K562 (cell line): ENCODE results near the gene ARHGAP26. TPM values are rescaled to one million over a fixed set of nuclear protein-coding genes. Genes with fewer than 3 reads are reported as not detected.

Source experiments
- ATAC-seq: fragments of 200-7000 bp; cut with Tn5 transposase; 3 replicates; pipeline ENCODE4 v1.9.1; 2020; ENCODE audit warnings: moderate library complexity
- BruUV-seq: library from RNA; stranded (reverse); fragments of 400-500 nt; replicated peaks from 2 replicates; lab custom pipeline; 2021; lab: Mats Ljungman, UMichigan
- CTCF ChIA-PET: fragments of 300-600 bp; formaldehyde crosslinking; extraction: SDS; loops from one replicate; lab custom pipeline; 2021; ENCODE audit warnings: low intra/inter-chr PET ratio; lab: Yijun Ruan, JAX
- POLR2A ChIA-PET: fragments of 300-600, 350-650 bp; sonication (Branson Sonifier 250); formaldehyde crosslinking; extraction: SDS; loops from one replicate; lab custom pipeline; 2021; ENCODE audit warnings: antibody characterized with exemption, inconsistent platforms; lab: Yijun Ruan, JAX
- DNase-seq, 4 experiments: peaks; one replicate each; pipeline versions ENCODE4 v3.0.0 to v3.0.0-alpha.2; 2011 to 2018; ENCODE audit warnings: low spot score in 3 of 4, mixed read lengths in 3 of 4; ENCODE audit errors: extremely low read depth in 1 of 4
- FAIRE-seq: peaks from 2 replicates; lab custom pipeline; 2011; peaks lifted over from hg19 to GRCh38; lab: Jason Lieb, UNC
- H2AFZ ChIP-seq: 2 replicates; pipeline ENCODE4 v1.6.0; 2011; ENCODE audit warnings: low read depth, low read length, control low read depth, inconsistent platforms
- H3K27ac ChIP-seq: fragments of 200-600 bp; 3 replicates; pipeline ENCODE4 v1.8.0; 2011; ENCODE audit warnings: low read depth, mild to moderate bottlenecking, control low read depth, inconsistent platforms, low read length, moderate library complexity, mixed read lengths; ENCODE audit errors: extremely low read depth
- H3K27me3 ChIP-seq, 2 experiments: fragments of 300-600 bp in 1 of 2; 2 replicates in 1 of 2; 3 replicates in 1 of 2; pipeline versions ENCODE4 v1.6.0 to v1.8.0; 2011; ENCODE audit warnings: inconsistent platforms in 2 of 2, low read length in 2 of 2, mild to moderate bottlenecking in 1 of 2, mixed read lengths in 1 of 2, moderate library complexity in 1 of 2; ENCODE audit not compliant: control insufficient read depth in 2 of 2, insufficient read depth in 2 of 2
- H3K36me3 ChIP-seq: fragments of 300-600 bp; 3 replicates; pipeline ENCODE4 v1.8.0; 2011; ENCODE audit warnings: mild to moderate bottlenecking, low read length, inconsistent platforms; ENCODE audit not compliant: control insufficient read depth, insufficient read depth
- H3K4me1 ChIP-seq, 2 experiments: fragments of 200-600 bp in 1 of 2; replicated peaks in 1 of 2; 2 replicates in 1 of 2; 3 replicates in 1 of 2; pipeline versions ENCODE4 v1.5.1 to v1.8.0; 2011; ENCODE audit warnings: inconsistent platforms in 2 of 2, low read length in 2 of 2, mild to moderate bottlenecking in 1 of 2, mixed read lengths in 1 of 2, moderate library complexity in 1 of 2; ENCODE audit not compliant: control insufficient read depth in 2 of 2, insufficient read depth in 2 of 2
- H3K4me2 ChIP-seq: 2 replicates; pipeline ENCODE4 v1.6.1; 2011; ENCODE audit warnings: low read length, control low read depth, inconsistent platforms, mixed read lengths; ENCODE audit not compliant: insufficient read depth
- H3K4me3 ChIP-seq: fragments of 200-600 bp; sonication (generic), shearing (Covaris generic); 2 replicates; pipeline ENCODE4 v1.5.1; 2016; ENCODE audit warnings: control low read depth, inconsistent platforms
- H3K79me2 ChIP-seq: fragments of 200-600 bp; 3 replicates; pipeline ENCODE4 v1.8.0; 2011; ENCODE audit warnings: low read length, inconsistent platforms; ENCODE audit not compliant: control insufficient read depth, insufficient read depth
- H3K9ac ChIP-seq, 2 experiments: 2 replicates each; pipeline versions ENCODE4 v1.6.0 to v1.6.1; 2011; ENCODE audit warnings: low read depth in 2 of 2, low read length in 2 of 2, control low read depth in 1 of 2, inconsistent platforms in 1 of 2, mild to moderate bottlenecking in 1 of 2, mixed read lengths in 1 of 2; ENCODE audit not compliant: insufficient read depth in 1 of 2
- H3K9me1 ChIP-seq: one replicate; pipeline ENCODE4 v1.6.0; 2011; ENCODE audit warnings: inconsistent platforms, mild to moderate bottlenecking, low read length, moderate library complexity; ENCODE audit not compliant: control insufficient read depth, insufficient read depth
- H3K9me3 ChIP-seq: replicated peaks from 2 replicates; pipeline ENCODE4 v1.5.1; 2011; ENCODE audit warnings: low read depth, low read length, inconsistent platforms; ENCODE audit not compliant: control insufficient read depth, insufficient read depth
- H4K20me1 ChIP-seq: replicated peaks from 2 replicates; pipeline ENCODE4 v1.6.1; 2011; ENCODE audit warnings: low read length, inconsistent platforms, mixed read lengths; ENCODE audit not compliant: control insufficient read depth, insufficient read depth
- AFF1 ChIP-seq, 2 experiments: fragments of 450-650 bp; IDR thresholded peaks; 2 replicates each; pipeline ENCODE4 v1.6.1; 2018; ENCODE audit warnings: mild to moderate bottlenecking in 2 of 2, low read depth in 1 of 2; ENCODE audit not compliant: partially characterized antibody in 2 of 2
- CBX5 ChIP-seq: IDR thresholded peaks from 2 replicates; pipeline ENCODE4 v1.6.1; 2014; ENCODE audit warnings: low read depth, borderline replicate concordance
- CREB3 ChIP-seq: fragments of 450-650 bp; conservative IDR thresholded peaks from 2 replicates; pipeline ENCODE4 v1.6.1; 2016; ENCODE audit warnings: missing genetic modification characterization, low read depth, mild to moderate bottlenecking, missing compliant biosample characterization, moderate library complexity
- CREB3L1 ChIP-seq: fragments of 450-650 bp; IDR thresholded peaks from 2 replicates; pipeline ENCODE4 v1.6.1; 2014; ENCODE audit warnings: low read depth, mild to moderate bottlenecking, moderate library complexity, borderline replicate concordance
- ELF1 ChIP-seq: fragments of 200-800 bp; sonication (Bioruptor generic); IDR thresholded peaks from 2 replicates; pipeline ENCODE4 v1.6.1; 2016; ENCODE audit warnings: missing genetic modification characterization, missing compliant biosample characterization
- FOXP1 ChIP-seq: sonication (generic); formaldehyde crosslinking; IDR thresholded peaks from 2 replicates; pipeline ENCODE4 v1.8.0; 2022; ENCODE audit warnings: mild to moderate bottlenecking, missing genetic modification reagents
- GABPB1 ChIP-seq: sonication (generic); formaldehyde crosslinking; IDR thresholded peaks from 2 replicates; pipeline ENCODE4 v1.8.0; 2022; ENCODE audit warnings: mild to moderate bottlenecking, missing genetic modification reagents
- MEF2D ChIP-seq: conservative IDR thresholded peaks from 2 replicates; pipeline ENCODE4 v1.6.1; 2016; ENCODE audit warnings: low read depth, missing genetic modification characterization, missing compliant biosample characterization
- PML ChIP-seq: IDR thresholded peaks from 2 replicates; pipeline ENCODE4 v1.6.1; 2012; ENCODE audit warnings: low read length, inconsistent platforms
- ZBTB12 ChIP-seq: fragments of 250-450 bp; sonication (Bioruptor Pico); IDR thresholded peaks from 2 replicates; pipeline ENCODE4 v1.4.0; 2020
- ZNF197 ChIP-seq: fragments of 200-800 bp; sonication (Bioruptor generic); IDR thresholded peaks from 2 replicates; pipeline ENCODE4 v1.6.1; 2016; ENCODE audit warnings: low read depth, missing genetic modification characterization, missing compliant biosample characterization
- ZNF217 ChIP-seq: sonication (generic); formaldehyde crosslinking; IDR thresholded peaks from 2 replicates; pipeline ENCODE4 v1.8.0; 2022; ENCODE audit warnings: mild to moderate bottlenecking, missing genetic modification reagents
- ZNF444 ChIP-seq: fragments of 250-450 bp; sonication (Bioruptor Pico); IDR thresholded peaks from 2 replicates; pipeline ENCODE4 v1.4.0; 2020; ENCODE audit warnings: mild to moderate bottlenecking, moderate library complexity
- ZNF76 ChIP-seq: fragments of 250-450 bp; sonication (Bioruptor Pico); IDR thresholded peaks from 2 replicates; pipeline ENCODE4 v1.4.0; 2020; ENCODE audit warnings: mild to moderate bottlenecking, moderate library complexity, borderline replicate concordance
- WGBS: fragments of 100-300 bp; shearing (Covaris generic); methylation state at CpG from one replicate; pipeline ENCODE4 v1.1.6; 2016; ENCODE audit warnings: low coverage, mixed read lengths; ENCODE audit not compliant: insufficient coverage; ENCODE audit errors: missing lambda C conversion rate; 5-methylcytosine and 5-hydroxymethylcytosine counted together
- in situ Hi-C: fragments of 300-500 bp; cut with MboI; formaldehyde crosslinking; loops from 4 replicates; pipeline ENCODE4 v1.15.0; 2018; ENCODE audit warnings: inconsistent platforms, mixed read lengths
- intact Hi-C: fragments of 100-400 bp; cut with micrococcal nuclease; formaldehyde crosslinking; loops from 2 replicates; pipeline ENCODE4 v1.14.2; 2022
- polyA plus RNA-seq, 8 experiments: library from polyadenylated mRNA; depleted of rRNA in 4 of 8; stranded (reverse) in 5 of 8; unstranded in 3 of 8; fragments of >200 nt; fragmentation: Nextera tagmentation in 2 of 8; fragmentation: Illumina TruSeq in 1 of 8; extraction: Ambion mirVana in 2 of 8; extraction: Trizol in 1 of 8; gene quantifications; 2 replicates each; pipeline versions ENCODE4 v1.2.1 to v1.2.3, GENCODE V29; 2011 to 2014; ENCODE audit warnings: inconsistent platforms in 1 of 8, missing spikeins in 1 of 8
- total RNA-seq, 7 experiments: library from RNA; depleted of rRNA in 6 of 7; stranded (reverse); fragments of >200 nt in 6 of 7; fragmentation: Illumina TruSeq in 2 of 7; extraction: Trizol in 2 of 7; gene quantifications; 2 replicates each; pipeline versions ENCODE4 v1.2.1 to v1.2.3, GENCODE V29; 2011 to 2021; ENCODE audit warnings: low replicate concordance in 1 of 7

ARHGAP26 gene
- total and polyA plus RNA-seq, 9 of the 15 experiments (the other 6 are each of a cell fraction or from before 2014, with no cell fraction given) = 0.13 to 1.1 (median 0.55) TPM

- 0% methylated on average over 1 of the region's 1 CpG for WGBS
- ChIA-PET POLR2A (interaction anchor here (0.6 to 1.2 kb wide), 3 partner anchors 8 to 429 kb away, joined by 4 read pairs; no protein-coding TSS in a partner anchor), CTCF (no interaction called here)
- Histone ChIP-seq H3K4me3 (no peak overlapping the region), H3K27ac (peak overlapping the region; percentile 8; the same call in 1 of the 3 replicates), H3K4me2 (0 out of 2 replicates have a peak overlapping the region, but pooled peaks have one; percentile 11), H3K36me3 (no peaks in the 10 kb centered on the region), H4K20me1 (no peaks in the 10 kb centered on the region), H3K9ac (no peak overlapping the region; a peak in 1 of 4 replicates), H2AFZ (peak overlapping the region; percentile 34; the same call in 1 of the 2 replicates), H3K9me1 (no peaks in the 10 kb centered on the region), H3K9me3 (no peaks in the 10 kb centered on the region; the same call in 1 of the 2 replicates), H3K27me3 (no peaks in the 10 kb centered on the region), H3K79me2 (no peaks in the 10 kb centered on the region), H3K4me1 (peaks cover 3 to 15% of the 10 kb centered on the region in 2 experiments; a peak in 3 of 5 replicates)
- intact Hi-C loops (loop anchor here (10.0 kb wide), 1 partner anchor 624 kb away; no protein-coding TSS in a partner anchor), in situ Hi-C loops (no loop called here)
- DNase-seq (peak in 3 of 4 experiments; percentile 31 to 74 (median 55)), ATAC-seq (peak; percentile 93), FAIRE-seq (peak; percentile 86)
- BruUV-seq = no TSS peak
- TF ChIP-seq ZNF197 (CRISPR knock-in tag) = no peak
- no peak for TF ChIP-seq ZNF444
- TF ChIP-seq ZNF76 (CRISPR knock-in tag) = no peak
- TF ChIP-seq ZBTB12 (CRISPR knock-in tag) = no peak
- TF ChIP-seq GABPB1 = no peak
- no peak for TF ChIP-seq FOXP1 (CRISPR knock-in tag)
- TF ChIP-seq ELF1 (tag) = no peak
- no peak for TF ChIP-seq CBX5
- TF ChIP-seq PML = no peak; the same call in 1 of the 2 replicates
- no peak for TF ChIP-seq AFF1 (IDR thresholded peaks at IDR 0.05; ENCODE audit: low read depth in 1 of 2, partially characterized antibody in 2 of 2)
- no peak for TF ChIP-seq CREB3 (tag)
- no peak for TF ChIP-seq CREB3L1
- TF ChIP-seq MEF2D (tag) = no peak
- no peak for TF ChIP-seq ZNF217
Observed at GRCh38 chr5:143200781-143201398, 430.7 kb downstream of the ARHGAP26 start.
